Measurements from ENCODE around the gene S100A13. TPM values are rescaled to one million over a fixed set of nuclear protein-coding genes. Genes with fewer than 3 reads are reported as not detected.

The S100A13 gene
- total and polyA plus RNA-seq, 9 of the 15 experiments (the other 6 are each of a cell fraction or from before 2014, with no cell fraction given): 41.9 to 129 (median 58.0) TPM

- FAIRE-seq: no peak
- H4K20me1 ChIP-seq (replicated peaks; ENCODE audit: control insufficient read depth, insufficient read depth, low read length): no peaks in the 10 kb centered on the region
- in situ Hi-C loops (cut with MboI): no loop called here
- CTCF ChIA-PET (ENCODE audit: low intra/inter-chr PET ratio): interaction anchor here (0.6 kb wide), 1 partner anchor 60 kb away, joined by 3 read pairs; no protein-coding TSS in a partner anchor
- H2AFZ ChIP-seq (ENCODE audit: low read depth, low read length): no peak overlapping the region
- BruUV-seq (replicated peaks): no TSS peak
- ATAC-seq: no peak
- POLR2A ChIA-PET: interaction anchor here (0.6 kb wide), 1 partner anchor 145 kb away, joined by 3 read pairs; no protein-coding TSS in a partner anchor
- H3K9ac ChIP-seq (ENCODE audit: insufficient read depth in 1 of 2, low read depth in 2 of 2, low read length in 2 of 2): no peak overlapping the region
- H3K9me1 ChIP-seq (ENCODE audit: control insufficient read depth, insufficient read depth, low read length): no peaks in the 10 kb centered on the region
- H3K4me3 ChIP-seq: no peak overlapping the region
- H3K27me3 ChIP-seq (ENCODE audit: control insufficient read depth in 2 of 2, insufficient read depth in 2 of 2, low read length in 2 of 2): no peaks in the 10 kb centered on the region
- intact Hi-C loops (cut with micrococcal nuclease): no loop called here
- peaks cover 11 to 13% of the 10 kb centered on the region in 2 experiments; a peak in 4 of 5 replicates for H3K4me1 ChIP-seq (replicated peaks in 1 of 2; ENCODE audit: control insufficient read depth in 2 of 2, insufficient read depth in 2 of 2, low read length in 2 of 2)
- no peaks in the 10 kb centered on the region for H3K9me3 ChIP-seq (replicated peaks; ENCODE audit: control insufficient read depth, insufficient read depth, low read depth, low read length)
- no peak overlapping the region for H3K27ac ChIP-seq (ENCODE audit: extremely low read depth, low read depth, low read length)
- no peaks in the 10 kb centered on the region for H3K36me3 ChIP-seq (ENCODE audit: control insufficient read depth, insufficient read depth, low read length)
- H3K4me2 ChIP-seq (ENCODE audit: insufficient read depth, low read length): no peak overlapping the region
- H3K79me2 ChIP-seq (ENCODE audit: control insufficient read depth, insufficient read depth, low read length): no peaks in the 10 kb centered on the region
- no peak for TF ChIP-seq SIN3B (IDR thresholded peaks at IDR 0.05; ENCODE audit: low read depth)
- no peak for TF ChIP-seq ZNF3 (CRISPR knock-in tag; IDR thresholded peaks at IDR 0.05)
- TF ChIP-seq ZBTB9 (CRISPR knock-in tag; IDR thresholded peaks at IDR 0.05): no peak
- TF ChIP-seq KLF13 (tag; IDR thresholded peaks at IDR 0.05; ENCODE audit: borderline replicate concordance, low read depth): no peak
- no peak for TF ChIP-seq SMARCE1 (IDR thresholded peaks at IDR 0.05)
- no peak for TF ChIP-seq RNF219 (CRISPR knock-in tag; IDR thresholded peaks at IDR 0.05)
- TF ChIP-seq ZNF143 (CRISPR knock-in tag; IDR thresholded peaks at IDR 0.05): no peak
- TF ChIP-seq POLR2AphosphoS5 (IDR thresholded peaks at IDR 0.05; ENCODE audit: control insufficient read depth, insufficient read depth, low read depth, low read length): no peak
- no peak for TF ChIP-seq ZBTB34 (CRISPR knock-in tag; IDR thresholded peaks at IDR 0.05)
- no peak for TF ChIP-seq ZSCAN32 (CRISPR knock-in tag; IDR thresholded peaks at IDR 0.05)
- no peak for TF ChIP-seq CBX8 (IDR thresholded peaks at IDR 0.05; ENCODE audit: borderline replicate concordance, extremely low read depth, low read depth, low read length, poor library complexity, severe bottlenecking)
- no peak for DNase-seq (ENCODE audit: extremely low read depth in 1 of 4, low spot score in 3 of 4)
- 17% methylated on average over 3 of the region's 3 CpGs for WGBS (ENCODE audit: insufficient coverage, low coverage, missing lambda C conversion rate)
Observed at GRCh38 chr1:153573351-153573750, 54.0 kb downstream of the S100A13 start.

Data from K562 (cell line).